K562 (cell line): ENCODE data around the gene ARMC2. TPM values are rescaled to one million over a fixed set of nuclear protein-coding genes. Genes with fewer than 3 reads are reported as not detected.

ENCODE experiments used
- DDX20 ChIP-seq: fragments of 450-650 bp; IDR thresholded peaks from 2 replicates; pipeline ENCODE4 v1.6.1; 2016; ENCODE audit warnings: missing genetic modification characterization, low read depth, mild to moderate bottlenecking, missing compliant biosample characterization, moderate library complexity
- MEIS2 ChIP-seq: fragments of 450-650 bp; IDR thresholded peaks from 2 replicates; pipeline ENCODE4 v1.6.1; 2014; ENCODE audit warnings: mild to moderate bottlenecking; ENCODE audit not compliant: partially characterized antibody
- PRMT5 ChIP-seq: sonication (generic); formaldehyde crosslinking; IDR thresholded peaks from 2 replicates; pipeline ENCODE4 v1.5.0; 2020; ENCODE audit warnings: missing genetic modification reagents
- ZNF23 ChIP-seq: fragments of 250-450 bp; sonication (Bioruptor Pico); IDR thresholded peaks from 2 replicates; pipeline ENCODE4 v1.4.0; 2020; ENCODE audit warnings: mild to moderate bottlenecking
- ZNF274 ChIP-seq: IDR thresholded peaks from 2 replicates; pipeline ENCODE4 v1.6.1; 2011; ENCODE audit warnings: low read depth, mild to moderate bottlenecking, low read length, moderate library complexity, borderline replicate concordance
- polyA plus RNA-seq, 8 experiments: library from polyadenylated mRNA; depleted of rRNA in 4 of 8; stranded (reverse) in 5 of 8; unstranded in 3 of 8; fragments of >200 nt; fragmentation: Nextera tagmentation in 2 of 8; fragmentation: Illumina TruSeq in 1 of 8; extraction: Ambion mirVana in 2 of 8; extraction: Trizol in 1 of 8; gene quantifications; 2 replicates each; pipeline versions ENCODE4 v1.2.1 to v1.2.3, GENCODE V29; 2011 to 2014; ENCODE audit warnings: inconsistent platforms in 1 of 8, missing spikeins in 1 of 8
- total RNA-seq, 7 experiments: library from RNA; depleted of rRNA in 6 of 7; stranded (reverse); fragments of >200 nt in 6 of 7; fragmentation: Illumina TruSeq in 2 of 7; extraction: Trizol in 2 of 7; gene quantifications; 2 replicates each; pipeline versions ENCODE4 v1.2.1 to v1.2.3, GENCODE V29; 2011 to 2021; ENCODE audit warnings: low replicate concordance in 1 of 7
- TF ChIP-seq, protein P1 (sequence below): fragments of 450-650 bp; IDR thresholded peaks from 2 replicates; pipeline ENCODE4 v1.6.1; 2018; ENCODE audit warnings: mild to moderate bottlenecking, low read depth; ENCODE audit not compliant: partially characterized antibody
- TF ChIP-seq, protein P2 (sequence below), 2 experiments: fragments of 450-650 bp; formaldehyde crosslinking in 1 of 2; IDR thresholded peaks; 2 replicates each; pipeline versions ENCODE4 v1.4.0 to v1.6.1; 2014 to 2020; ENCODE audit warnings: mild to moderate bottlenecking in 2 of 2, borderline replicate concordance in 1 of 2, low read depth in 1 of 2
- TF ChIP-seq, protein P3 (sequence below): fragments of 450-650 bp; IDR thresholded peaks from 2 replicates; pipeline ENCODE4 v1.6.1; 2016; ENCODE audit warnings: missing biosample characterization, missing genetic modification characterization
- TF ChIP-seq, protein P4 (sequence below): sonication (generic); formaldehyde crosslinking; IDR thresholded peaks from 2 replicates; pipeline ENCODE4 v1.8.1; 2023; ENCODE audit warnings: mild to moderate bottlenecking, missing genetic modification reagents

The ARMC2 gene
- total and polyA plus RNA-seq, 9 of the 15 experiments (the other 6 are each of a cell fraction or from before 2014, with no cell fraction given) = 0.14 to 3.0 (median 0.82) TPM

DNA sequence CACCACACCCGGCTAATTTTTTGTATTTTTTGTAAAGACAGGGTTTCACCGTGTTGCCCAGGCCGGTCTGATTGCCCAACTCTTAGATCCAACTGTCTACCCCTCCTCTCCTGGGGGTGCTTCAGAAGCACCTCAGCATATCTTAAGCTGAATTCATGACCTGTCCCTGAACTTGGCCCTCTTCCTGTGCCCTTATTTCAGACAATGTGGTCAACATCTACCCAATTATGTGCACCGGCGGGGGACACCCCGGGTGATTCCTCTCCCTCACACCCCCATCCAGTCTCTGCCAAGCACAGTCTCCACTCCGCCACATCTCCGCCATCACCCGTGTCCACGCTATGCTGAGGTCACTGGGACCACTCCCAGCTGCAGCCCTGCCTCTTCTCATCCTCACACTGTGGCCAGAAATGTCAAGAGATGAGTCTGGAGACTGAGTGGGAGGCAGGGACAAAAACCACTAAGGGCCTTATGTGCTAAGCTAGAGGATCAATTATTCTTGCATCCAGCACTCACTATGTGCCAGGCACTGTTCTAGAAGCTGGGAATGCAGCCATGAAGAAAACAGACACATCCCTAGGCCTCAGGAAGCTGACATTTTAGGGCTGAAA, 111.9 kb downstream of the ARMC2 start (continued):
- TF ChIP-seq, protein P1, sequence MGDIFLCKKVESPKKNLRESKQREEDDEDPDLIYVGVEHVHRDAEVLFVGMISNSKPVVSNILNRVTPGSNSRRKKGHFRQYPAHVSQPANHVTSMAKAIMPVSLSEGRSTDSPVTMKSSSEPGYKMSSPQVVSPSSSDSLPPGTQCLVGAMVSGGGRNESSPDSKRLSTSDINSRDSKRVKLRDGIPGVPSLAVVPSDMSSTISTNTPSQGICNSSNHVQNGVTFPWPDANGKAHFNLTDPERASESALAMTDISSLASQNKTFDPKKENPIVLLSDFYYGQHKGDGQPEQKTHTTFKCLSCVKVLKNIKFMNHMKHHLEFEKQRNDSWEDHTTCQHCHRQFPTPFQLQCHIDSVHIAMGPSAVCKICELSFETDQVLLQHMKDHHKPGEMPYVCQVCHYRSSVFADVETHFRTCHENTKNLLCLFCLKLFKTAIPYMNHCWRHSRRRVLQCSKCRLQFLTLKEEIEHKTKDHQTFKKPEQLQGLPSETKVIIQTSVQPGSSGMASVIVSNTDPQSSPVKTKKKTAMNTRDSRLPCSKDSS = no peak
- TF ChIP-seq PRMT5 (CRISPR knock-in tag) (no peak), ZNF274 (no peak), ZNF23 (CRISPR knock-in tag) (no peak), MEIS2 (no peak), DDX20 (tag) (no peak)
- TF ChIP-seq, protein P2, sequence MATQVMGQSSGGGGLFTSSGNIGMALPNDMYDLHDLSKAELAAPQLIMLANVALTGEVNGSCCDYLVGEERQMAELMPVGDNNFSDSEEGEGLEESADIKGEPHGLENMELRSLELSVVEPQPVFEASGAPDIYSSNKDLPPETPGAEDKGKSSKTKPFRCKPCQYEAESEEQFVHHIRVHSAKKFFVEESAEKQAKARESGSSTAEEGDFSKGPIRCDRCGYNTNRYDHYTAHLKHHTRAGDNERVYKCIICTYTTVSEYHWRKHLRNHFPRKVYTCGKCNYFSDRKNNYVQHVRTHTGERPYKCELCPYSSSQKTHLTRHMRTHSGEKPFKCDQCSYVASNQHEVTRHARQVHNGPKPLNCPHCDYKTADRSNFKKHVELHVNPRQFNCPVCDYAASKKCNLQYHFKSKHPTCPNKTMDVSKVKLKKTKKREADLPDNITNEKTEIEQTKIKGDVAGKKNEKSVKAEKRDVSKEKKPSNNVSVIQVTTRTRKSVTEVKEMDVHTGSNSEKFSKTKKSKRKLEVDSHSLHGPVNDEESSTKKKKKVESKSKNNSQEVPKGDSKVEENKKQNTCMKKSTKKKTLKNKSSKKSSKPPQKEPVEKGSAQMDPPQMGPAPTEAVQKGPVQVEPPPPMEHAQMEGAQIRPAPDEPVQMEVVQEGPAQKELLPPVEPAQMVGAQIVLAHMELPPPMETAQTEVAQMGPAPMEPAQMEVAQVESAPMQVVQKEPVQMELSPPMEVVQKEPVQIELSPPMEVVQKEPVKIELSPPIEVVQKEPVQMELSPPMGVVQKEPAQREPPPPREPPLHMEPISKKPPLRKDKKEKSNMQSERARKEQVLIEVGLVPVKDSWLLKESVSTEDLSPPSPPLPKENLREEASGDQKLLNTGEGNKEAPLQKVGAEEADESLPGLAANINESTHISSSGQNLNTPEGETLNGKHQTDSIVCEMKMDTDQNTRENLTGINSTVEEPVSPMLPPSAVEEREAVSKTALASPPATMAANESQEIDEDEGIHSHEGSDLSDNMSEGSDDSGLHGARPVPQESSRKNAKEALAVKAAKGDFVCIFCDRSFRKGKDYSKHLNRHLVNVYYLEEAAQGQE (IDR thresholded peaks at IDR 0.05; ENCODE audit: borderline replicate concordance) = no peak
- TF ChIP-seq, protein P2 (CRISPR knock-in tag; IDR thresholded peaks at IDR 0.05; ENCODE audit: low read depth) = no peak
- TF ChIP-seq, protein P3, sequence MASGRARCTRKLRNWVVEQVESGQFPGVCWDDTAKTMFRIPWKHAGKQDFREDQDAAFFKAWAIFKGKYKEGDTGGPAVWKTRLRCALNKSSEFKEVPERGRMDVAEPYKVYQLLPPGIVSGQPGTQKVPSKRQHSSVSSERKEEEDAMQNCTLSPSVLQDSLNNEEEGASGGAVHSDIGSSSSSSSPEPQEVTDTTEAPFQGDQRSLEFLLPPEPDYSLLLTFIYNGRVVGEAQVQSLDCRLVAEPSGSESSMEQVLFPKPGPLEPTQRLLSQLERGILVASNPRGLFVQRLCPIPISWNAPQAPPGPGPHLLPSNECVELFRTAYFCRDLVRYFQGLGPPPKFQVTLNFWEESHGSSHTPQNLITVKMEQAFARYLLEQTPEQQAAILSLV = no peak
- TF ChIP-seq, protein P4, sequence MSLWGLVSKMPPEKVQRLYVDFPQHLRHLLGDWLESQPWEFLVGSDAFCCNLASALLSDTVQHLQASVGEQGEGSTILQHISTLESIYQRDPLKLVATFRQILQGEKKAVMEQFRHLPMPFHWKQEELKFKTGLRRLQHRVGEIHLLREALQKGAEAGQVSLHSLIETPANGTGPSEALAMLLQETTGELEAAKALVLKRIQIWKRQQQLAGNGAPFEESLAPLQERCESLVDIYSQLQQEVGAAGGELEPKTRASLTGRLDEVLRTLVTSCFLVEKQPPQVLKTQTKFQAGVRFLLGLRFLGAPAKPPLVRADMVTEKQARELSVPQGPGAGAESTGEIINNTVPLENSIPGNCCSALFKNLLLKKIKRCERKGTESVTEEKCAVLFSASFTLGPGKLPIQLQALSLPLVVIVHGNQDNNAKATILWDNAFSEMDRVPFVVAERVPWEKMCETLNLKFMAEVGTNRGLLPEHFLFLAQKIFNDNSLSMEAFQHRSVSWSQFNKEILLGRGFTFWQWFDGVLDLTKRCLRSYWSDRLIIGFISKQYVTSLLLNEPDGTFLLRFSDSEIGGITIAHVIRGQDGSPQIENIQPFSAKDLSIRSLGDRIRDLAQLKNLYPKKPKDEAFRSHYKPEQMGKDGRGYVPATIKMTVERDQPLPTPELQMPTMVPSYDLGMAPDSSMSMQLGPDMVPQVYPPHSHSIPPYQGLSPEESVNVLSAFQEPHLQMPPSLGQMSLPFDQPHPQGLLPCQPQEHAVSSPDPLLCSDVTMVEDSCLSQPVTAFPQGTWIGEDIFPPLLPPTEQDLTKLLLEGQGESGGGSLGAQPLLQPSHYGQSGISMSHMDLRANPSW = no peak
- TF ChIP-seq, all 486 proteins: peak for 0
